22Rv1 (cell line): Measurements from ENCODE around the gene CAMSAP2.

ENCODE experiments used
- ZFX ChIP-seq: fragments of 450-650 bp; IDR thresholded peaks from 2 replicates; pipeline ENCODE4 v1.6.1; 2017; ENCODE audit warnings: antibody characterized with exemption, borderline replicate concordance
- TF ChIP-seq, protein P1 (sequence below): fragments of 450-650 bp; IDR thresholded peaks from 2 replicates; pipeline ENCODE4 v1.5.1; 2017; ENCODE audit warnings: mild to moderate bottlenecking

DNA sequence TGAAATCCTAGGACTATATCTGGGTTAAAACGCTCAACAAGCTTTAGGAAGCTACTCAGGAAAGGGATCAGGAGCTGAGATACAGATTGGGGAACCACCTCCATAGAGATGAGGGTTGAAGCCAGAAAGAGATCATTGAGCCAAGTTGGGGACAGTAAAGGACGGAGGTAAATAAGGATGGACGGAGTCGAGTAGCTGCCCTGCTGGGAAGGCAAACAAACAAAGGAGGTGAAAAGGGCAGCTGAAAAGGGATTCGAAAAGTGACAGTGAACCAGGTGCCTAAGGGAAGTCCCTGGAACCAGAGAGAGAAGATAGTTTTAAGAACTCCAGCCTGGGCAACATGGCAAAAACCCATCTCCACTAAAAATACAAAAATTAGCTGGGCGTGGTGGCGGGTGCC lies 6.3 kb upstream of the CAMSAP2 start:
- TF ChIP-seq, protein P1, sequence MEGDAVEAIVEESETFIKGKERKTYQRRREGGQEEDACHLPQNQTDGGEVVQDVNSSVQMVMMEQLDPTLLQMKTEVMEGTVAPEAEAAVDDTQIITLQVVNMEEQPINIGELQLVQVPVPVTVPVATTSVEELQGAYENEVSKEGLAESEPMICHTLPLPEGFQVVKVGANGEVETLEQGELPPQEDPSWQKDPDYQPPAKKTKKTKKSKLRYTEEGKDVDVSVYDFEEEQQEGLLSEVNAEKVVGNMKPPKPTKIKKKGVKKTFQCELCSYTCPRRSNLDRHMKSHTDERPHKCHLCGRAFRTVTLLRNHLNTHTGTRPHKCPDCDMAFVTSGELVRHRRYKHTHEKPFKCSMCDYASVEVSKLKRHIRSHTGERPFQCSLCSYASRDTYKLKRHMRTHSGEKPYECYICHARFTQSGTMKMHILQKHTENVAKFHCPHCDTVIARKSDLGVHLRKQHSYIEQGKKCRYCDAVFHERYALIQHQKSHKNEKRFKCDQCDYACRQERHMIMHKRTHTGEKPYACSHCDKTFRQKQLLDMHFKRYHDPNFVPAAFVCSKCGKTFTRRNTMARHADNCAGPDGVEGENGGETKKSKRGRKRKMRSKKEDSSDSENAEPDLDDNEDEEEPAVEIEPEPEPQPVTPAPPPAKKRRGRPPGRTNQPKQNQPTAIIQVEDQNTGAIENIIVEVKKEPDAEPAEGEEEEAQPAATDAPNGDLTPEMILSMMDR = no peak
- no peak for TF ChIP-seq ZFX
